GM23338 (cell line): ENCODE data around the gene KTI12. TPM values are rescaled to one million over a fixed set of nuclear protein-coding genes. Genes with fewer than 3 reads are reported as not detected.
A peak's percentile ranks its signal among the peaks of the same experiment; 100 is the strongest.

Experiments
- ATAC-seq: fragments of 200-7000 bp; cut with Tn5 transposase; 3 replicates; pipeline ENCODE4 v1.9.1; 2020
- DNase-seq: peaks from one replicate; pipeline ENCODE4 v3.0.0-alpha.2; 2015; ENCODE audit warnings: low spot score
- H2AFZ ChIP-seq: fragments of 200-600 bp; sonication (generic); 2 replicates; pipeline ENCODE4 v1.8.0; 2016; ENCODE audit warnings: antibody characterized with exemption, mild to moderate bottlenecking, moderate library complexity
- H3F3A ChIP-seq: fragments of 200-600 bp; sonication (generic); replicated peaks from 2 replicates; pipeline ENCODE4 v1.8.0; 2017; ENCODE audit warnings: antibody characterized with exemption, mixed run types, low read depth
- H3K27ac ChIP-seq: fragments of 200-600 bp; sonication (generic); 2 replicates; pipeline ENCODE4 v1.6.1; 2016; ENCODE audit warnings: low read depth
- H3K27me3 ChIP-seq: fragments of 200-600 bp; sonication (generic); 2 replicates; pipeline ENCODE4 v1.8.0; 2016; ENCODE audit warnings: mild to moderate bottlenecking, mixed run types, moderate library complexity; ENCODE audit not compliant: insufficient read depth
- H3K36me3 ChIP-seq: fragments of 200-600 bp; sonication (generic); 2 replicates; pipeline ENCODE4 v1.8.0; 2016; ENCODE audit warnings: mild to moderate bottlenecking; ENCODE audit not compliant: insufficient read depth
- H3K4me1 ChIP-seq: fragments of 200-600 bp; sonication (generic); 2 replicates; pipeline ENCODE4 v1.8.0; 2016; ENCODE audit warnings: mild to moderate bottlenecking, moderate library complexity; ENCODE audit not compliant: insufficient read depth
- H3K4me2 ChIP-seq: fragments of 200-600 bp; sonication (generic); 2 replicates; pipeline ENCODE4 v1.7.1; 2017; ENCODE audit warnings: mixed run types
- H3K4me3 ChIP-seq: fragments of 200-600 bp; sonication (generic); 2 replicates; pipeline ENCODE4 v1.6.1; 2016; ENCODE audit warnings: mixed run types
- H3K79me2 ChIP-seq: fragments of 200-600 bp; sonication (generic); replicated peaks from 2 replicates; pipeline ENCODE4 v1.8.0; 2017; ENCODE audit warnings: mild to moderate bottlenecking; ENCODE audit not compliant: insufficient read depth
- H3K9me2 ChIP-seq: fragments of 200-600 bp; sonication (generic); 2 replicates; pipeline ENCODE4 v1.8.0; 2017; ENCODE audit not compliant: insufficient read depth
- H4K20me1 ChIP-seq: fragments of 200-600 bp; sonication (generic); replicated peaks from 2 replicates; pipeline ENCODE4 v1.8.0; 2017; ENCODE audit warnings: mild to moderate bottlenecking; ENCODE audit not compliant: insufficient read depth
- H3K27ac Mint-ChIP-seq: 2 replicates; pipeline ENCODE4 v1.8.0; 2020; ENCODE audit warnings: inconsistent platforms, mild to moderate bottlenecking, moderate library complexity, mixed read lengths
- H3K27me3 Mint-ChIP-seq: 3 replicates; pipeline ENCODE4 v1.8.0; 2022; ENCODE audit warnings: low read depth, mild to moderate bottlenecking, moderate library complexity, mixed read lengths, inconsistent platforms; ENCODE audit not compliant: insufficient read depth, poor library complexity
- H3K36me3 Mint-ChIP-seq: 3 replicates; pipeline ENCODE4 v1.8.0; 2021; ENCODE audit warnings: low read depth, mild to moderate bottlenecking, inconsistent platforms, moderate library complexity, mixed read lengths
- H3K4me1 Mint-ChIP-seq: 3 replicates; pipeline ENCODE4 v1.8.0; 2020; ENCODE audit warnings: mild to moderate bottlenecking, inconsistent platforms, mixed read lengths
- H3K4me3 Mint-ChIP-seq: 3 replicates; pipeline ENCODE4 v1.8.0; 2021; ENCODE audit warnings: moderate library complexity, mild to moderate bottlenecking, inconsistent platforms, mixed read lengths
- H3K9me3 Mint-ChIP-seq: 3 replicates; pipeline ENCODE4 v1.8.0; 2020; ENCODE audit warnings: moderate library complexity, mild to moderate bottlenecking, inconsistent platforms, mixed read lengths
- CREB1 ChIP-seq: fragments of 250-450 bp; sonication (Bioruptor Pico); IDR thresholded peaks from 2 replicates; pipeline ENCODE4 v1.5.0; 2020; ENCODE audit warnings: low read depth, mild to moderate bottlenecking, moderate library complexity
- CTCF ChIP-seq, 2 experiments: fragments of 200-600 bp in 1 of 2; sonication (generic) in 1 of 2; conservative IDR thresholded peaks; 2 replicates each; pipeline versions ENCODE4 v1.5.1 to v1.6.1; 2016 to 2017; ENCODE audit warnings: antibody characterized with exemption in 2 of 2, low read depth in 2 of 2, mild to moderate bottlenecking in 2 of 2, moderate library complexity in 1 of 2
- EZH2 ChIP-seq: fragments of 200-600 bp; sonication (generic); IDR thresholded peaks from one replicate; pipeline ENCODE4 v1.8.0; 2017; ENCODE audit warnings: antibody characterized with exemption, mild to moderate bottlenecking, low read depth; ENCODE audit not compliant: unreplicated experiment
- EZH2phosphoT487 ChIP-seq: fragments of 200-600 bp; sonication (generic); IDR thresholded peaks from one replicate; pipeline ENCODE4 v1.8.1; 2018; ENCODE audit warnings: antibody characterized with exemption; ENCODE audit not compliant: unreplicated experiment
- NANOG ChIP-seq: IDR thresholded peaks from 2 replicates; pipeline ENCODE4 v1.6.1; 2016; ENCODE audit warnings: antibody characterized with exemption, borderline replicate concordance
- POLR2AphosphoS5 ChIP-seq: IDR thresholded peaks from 2 replicates; pipeline ENCODE4 v1.6.1; 2016; ENCODE audit warnings: antibody characterized with exemption, low read depth
- STAT1 ChIP-seq: IDR thresholded peaks from one replicate; pipeline ENCODE4 v1.6.1; 2016; ENCODE audit warnings: antibody characterized with exemption; ENCODE audit not compliant: unreplicated experiment
- ZNF331 ChIP-seq: fragments of 250-450 bp; sonication (Bioruptor Pico); IDR thresholded peaks from 2 replicates; pipeline ENCODE4 v1.5.0; 2020; ENCODE audit warnings: low read depth, mild to moderate bottlenecking, moderate library complexity
- polyA plus RNA-seq: library from polyadenylated mRNA; unstranded; fragments of >200 nt; fragmentation: Nextera tagmentation; extraction: Ambion mirVana; gene quantifications from 2 replicates; pipeline ENCODE4 v1.2.1, GENCODE V29; 2016
- total RNA-seq: library from RNA; depleted of rRNA; stranded (reverse); fragments of >200 nt; shearing (Covaris generic); gene quantifications from 2 replicates; pipeline ENCODE4 v1.2.3, GENCODE V29; 2014
- TF ChIP-seq, protein P1 (sequence below): IDR thresholded peaks from one replicate; pipeline ENCODE4 v1.6.1; 2018; ENCODE audit warnings: antibody characterized with exemption; ENCODE audit not compliant: unreplicated experiment
- TF ChIP-seq, protein P2 (sequence below): IDR thresholded peaks from 2 replicates; pipeline ENCODE4 v1.6.1; 2016; ENCODE audit warnings: antibody characterized with exemption

KTI12 gene
- total and polyA plus RNA-seq, 2 experiments from 2014 or later = 8.7 to 13.0 TPM

DNA sequence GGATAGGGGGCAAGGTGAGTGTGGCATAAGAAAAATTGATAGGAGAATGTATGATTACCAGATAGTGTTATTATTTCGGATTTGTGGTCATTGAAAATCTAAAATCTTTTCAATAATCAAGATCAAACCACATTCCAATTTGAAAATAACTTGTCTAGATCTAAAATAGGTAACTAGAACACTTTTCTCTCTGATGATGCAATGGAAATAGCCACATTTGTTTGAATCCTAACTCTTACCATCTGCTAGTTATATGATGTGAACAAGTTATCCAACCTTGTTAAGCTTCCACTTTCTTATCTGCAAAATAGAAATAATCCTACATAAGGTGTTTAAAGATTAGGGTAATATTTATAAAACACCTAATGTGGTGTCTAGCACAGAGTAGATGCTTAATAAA, 26.3 kb upstream of the KTI12 start (continued):
- no peak for TF ChIP-seq CTCF (conservative IDR thresholded peaks at IDR 0.05; ENCODE audit: low read depth in 2 of 2)
- TF ChIP-seq STAT1 = no peak
- no peak for TF ChIP-seq EZH2
- no peak for TF ChIP-seq EZH2phosphoT487
- TF ChIP-seq CREB1 = no peak
- TF ChIP-seq, protein P1, sequence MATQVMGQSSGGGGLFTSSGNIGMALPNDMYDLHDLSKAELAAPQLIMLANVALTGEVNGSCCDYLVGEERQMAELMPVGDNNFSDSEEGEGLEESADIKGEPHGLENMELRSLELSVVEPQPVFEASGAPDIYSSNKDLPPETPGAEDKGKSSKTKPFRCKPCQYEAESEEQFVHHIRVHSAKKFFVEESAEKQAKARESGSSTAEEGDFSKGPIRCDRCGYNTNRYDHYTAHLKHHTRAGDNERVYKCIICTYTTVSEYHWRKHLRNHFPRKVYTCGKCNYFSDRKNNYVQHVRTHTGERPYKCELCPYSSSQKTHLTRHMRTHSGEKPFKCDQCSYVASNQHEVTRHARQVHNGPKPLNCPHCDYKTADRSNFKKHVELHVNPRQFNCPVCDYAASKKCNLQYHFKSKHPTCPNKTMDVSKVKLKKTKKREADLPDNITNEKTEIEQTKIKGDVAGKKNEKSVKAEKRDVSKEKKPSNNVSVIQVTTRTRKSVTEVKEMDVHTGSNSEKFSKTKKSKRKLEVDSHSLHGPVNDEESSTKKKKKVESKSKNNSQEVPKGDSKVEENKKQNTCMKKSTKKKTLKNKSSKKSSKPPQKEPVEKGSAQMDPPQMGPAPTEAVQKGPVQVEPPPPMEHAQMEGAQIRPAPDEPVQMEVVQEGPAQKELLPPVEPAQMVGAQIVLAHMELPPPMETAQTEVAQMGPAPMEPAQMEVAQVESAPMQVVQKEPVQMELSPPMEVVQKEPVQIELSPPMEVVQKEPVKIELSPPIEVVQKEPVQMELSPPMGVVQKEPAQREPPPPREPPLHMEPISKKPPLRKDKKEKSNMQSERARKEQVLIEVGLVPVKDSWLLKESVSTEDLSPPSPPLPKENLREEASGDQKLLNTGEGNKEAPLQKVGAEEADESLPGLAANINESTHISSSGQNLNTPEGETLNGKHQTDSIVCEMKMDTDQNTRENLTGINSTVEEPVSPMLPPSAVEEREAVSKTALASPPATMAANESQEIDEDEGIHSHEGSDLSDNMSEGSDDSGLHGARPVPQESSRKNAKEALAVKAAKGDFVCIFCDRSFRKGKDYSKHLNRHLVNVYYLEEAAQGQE = no peak

- Histone ChIP-seq H3K27ac (peak overlapping the region; percentile 23), H3K36me3 (peaks cover 34% of the 10 kb centered on the region), H2AFZ (no peak overlapping the region), H3K4me2 (no peak overlapping the region), H3K27me3 (no peaks in the 10 kb centered on the region), H3K79me2 (peaks cover 78% of the 10 kb centered on the region), H4K20me1 (peaks cover 19% of the 10 kb centered on the region), H3K4me1 (peaks cover 14% of the 10 kb centered on the region), H3K9me2 (no peaks in the 10 kb centered on the region), H3K4me3 (no peak overlapping the region), H3F3A (no peaks in the 10 kb centered on the region; the same call in 1 of the 2 replicates)
- Mint-ChIP-seq H3K4me3 (peak overlapping the region; percentile 57; the same call in 1 of the 3 replicates), H3K36me3 (peaks cover 56% of the 10 kb centered on the region), H3K27me3 (peaks cover 9% of the 10 kb centered on the region), H3K9me3 (no peaks in the 10 kb centered on the region), H3K27ac (peak overlapping the region; percentile 84), H3K4me1 (peaks cover 17% of the 10 kb centered on the region)
- DNase-seq = no peak
- ATAC-seq = no peak
- TF ChIP-seq POLR2AphosphoS5 (no peak), NANOG (no peak), ZNF331 (CRISPR knock-in tag) (no peak), EZH2 (no peak), CREB1 (no peak)
- TF ChIP-seq, protein P2, sequence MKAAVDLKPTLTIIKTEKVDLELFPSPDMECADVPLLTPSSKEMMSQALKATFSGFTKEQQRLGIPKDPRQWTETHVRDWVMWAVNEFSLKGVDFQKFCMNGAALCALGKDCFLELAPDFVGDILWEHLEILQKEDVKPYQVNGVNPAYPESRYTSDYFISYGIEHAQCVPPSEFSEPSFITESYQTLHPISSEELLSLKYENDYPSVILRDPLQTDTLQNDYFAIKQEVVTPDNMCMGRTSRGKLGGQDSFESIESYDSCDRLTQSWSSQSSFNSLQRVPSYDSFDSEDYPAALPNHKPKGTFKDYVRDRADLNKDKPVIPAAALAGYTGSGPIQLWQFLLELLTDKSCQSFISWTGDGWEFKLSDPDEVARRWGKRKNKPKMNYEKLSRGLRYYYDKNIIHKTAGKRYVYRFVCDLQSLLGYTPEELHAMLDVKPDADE = no peak
- TF ChIP-seq, protein P1 = no peak
Observed at GRCh38 chr1:52059321-52059720, 25.7 kb upstream of the KTI12 start.
